Sciatic nerve (tissue), 2 donors: Measurements from ENCODE around the gene FGGY. TPM values are rescaled to one million over a fixed set of nuclear protein-coding genes. Genes with fewer than 3 reads are reported as not detected.

ENCODE experiments used
- ATAC-seq: fragments of 200-7000 bp; cut with Tn5 transposase; one replicate; pipeline ENCODE4 v1.9.1; 2020; ENCODE audit warnings: mild to moderate bottlenecking, moderate library complexity
- DNase-seq: peaks from one replicate; pipeline ENCODE4 v3.0.0-alpha.2; 2020; ENCODE audit warnings: low spot score
- intact Hi-C: fragments of 100-400 bp; cut with DNase I; formaldehyde crosslinking; loops from one replicate; pipeline ENCODE4 v1.14.2; 2022
- microRNA-seq: library from miRNA; unstranded; fragments of <30 nt; microRNA quantifications from one replicate; pipeline ENCODE4 v1.2.0, GENCODE V29; 2020
- total RNA-seq: library from RNA; stranded (reverse); fragmentation: NEBNext Ultra II Directional; extraction: Animal tissue kit (Norgen Biotek cat#: 25700); gene quantifications from one replicate; pipeline ENCODE4 v1.2.1, GENCODE V29; 2021
- donor health status: DM: no; HTN: no; CAD: no.
- donor health status: DM: no; HTN: no; CAD: no.

FGGY gene
- total RNA-seq, 1 donor from 2014 or later = 41.1 TPM

DNA sequence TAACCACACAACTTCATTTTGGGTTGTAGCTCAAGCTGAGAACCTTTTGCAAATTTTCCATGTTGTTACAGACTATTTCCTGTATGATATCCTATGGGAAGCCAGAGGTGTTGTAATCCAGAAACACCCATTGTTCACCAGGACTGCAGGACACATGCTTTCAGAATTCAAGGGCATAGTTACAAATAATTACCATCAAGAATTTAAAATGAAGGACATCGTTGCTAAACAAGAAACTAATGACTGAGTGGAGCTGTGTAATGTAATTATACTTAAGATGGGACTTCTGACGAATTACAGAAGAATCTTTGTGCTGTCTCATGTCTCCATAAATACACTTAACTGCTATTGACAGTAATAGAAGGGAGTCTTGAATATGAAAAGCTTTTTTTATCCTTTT lies 470.2 kb downstream of the FGGY start:
- no peak for ATAC-seq
- intact Hi-C loops = no loop called here
- DNase-seq = no peak

- ATAC-seq = no peak
- intact Hi-C loops = no loop called here
- DNase-seq = no peak
Observed at GRCh38 chr1:59768792-59769735, 472.2 kb downstream of the FGGY start.

- ATAC-seq (no peak), DNase-seq (no peak)
- intact Hi-C loops = no loop called here
Observed at GRCh38 chr1:59769736-59770095, 472.8 kb downstream of the FGGY start.

DNA sequence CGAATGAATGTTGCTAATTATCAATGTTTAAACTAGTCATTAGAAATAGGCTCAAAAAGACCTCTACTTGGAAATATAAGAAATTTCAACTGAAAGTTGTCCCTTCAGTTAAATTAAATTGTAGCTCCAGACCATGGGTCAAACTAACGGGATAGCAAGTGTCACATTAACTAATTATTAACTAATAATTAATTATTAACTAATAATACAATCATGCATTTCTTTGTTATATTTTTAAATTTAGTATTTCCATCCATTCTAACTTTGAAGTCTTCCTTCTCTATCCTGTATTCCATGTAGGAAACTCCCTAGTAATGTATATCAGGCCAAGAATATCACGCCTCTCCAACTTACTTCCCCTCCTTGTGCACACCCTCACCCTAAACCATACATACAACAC lies 474.5 kb downstream of the FGGY start:
- ATAC-seq = no peak
- intact Hi-C loops = no loop called here
- no peak for DNase-seq

- intact Hi-C loops = no loop called here
- DNase-seq (no peak), ATAC-seq (no peak)
Observed at GRCh38 chr1:59775480-59775879, 478.6 kb downstream of the FGGY start.

- DNase-seq = no peak
- intact Hi-C loops = no loop called here
- ATAC-seq = no peak
Observed at GRCh38 chr1:59776960-59777852, 480.3 kb downstream of the FGGY start.

GRCh38 chr1:59779949-59780348 lies 483.1 kb downstream of the FGGY start:
- ATAC-seq (no peak), DNase-seq (no peak)
- intact Hi-C loops = no loop called here

- no peak for DNase-seq
- no peak for ATAC-seq
- intact Hi-C loops = no loop called here
Observed at GRCh38 chr1:59788825-59789224, 491.9 kb downstream of the FGGY start.

GRCh38 chr1:59798600-59798999 lies 501.7 kb downstream of the FGGY start:
- intact Hi-C loops = no loop called here
- no peak for DNase-seq
- no peak for ATAC-seq

DNA sequence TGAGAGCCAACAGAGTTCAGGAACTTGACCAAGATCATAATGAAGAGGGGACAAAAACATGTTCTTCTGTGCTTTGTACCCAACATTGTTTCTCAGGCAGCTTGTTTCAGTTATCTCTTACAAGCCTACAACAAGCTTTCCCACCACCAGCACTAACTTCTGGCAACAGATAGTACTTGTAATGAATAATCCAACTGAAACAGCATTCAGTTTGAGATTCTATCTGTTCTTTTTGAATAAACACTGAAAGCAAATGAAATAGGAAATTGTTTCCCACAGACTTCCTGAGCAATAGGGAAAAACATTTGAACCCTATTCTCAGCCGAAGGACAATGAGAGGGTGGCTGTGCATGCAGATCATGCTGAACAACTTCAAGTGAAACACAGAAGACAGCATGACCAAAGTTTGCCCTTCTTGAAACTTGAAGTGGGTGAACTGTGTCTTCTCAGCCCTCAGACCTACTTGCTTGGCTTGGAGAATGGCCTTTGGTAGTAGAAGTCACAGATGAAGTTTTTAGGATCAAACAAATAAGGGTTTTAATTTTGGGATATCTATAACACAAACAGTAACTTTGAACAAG lies 506.7 kb downstream of the FGGY start:
- ATAC-seq (no peak), DNase-seq (no peak)

GRCh38 chr1:59804301-59804700 lies 507.4 kb downstream of the FGGY start:
- ATAC-seq (no peak), DNase-seq (no peak)
- intact Hi-C loops = no loop called here

More for the DNA sequence above, 506.7 kb downstream of the FGGY start:
- intact Hi-C loops = no loop called here

GRCh38 chr1:59805554-59805953 lies 508.7 kb downstream of the FGGY start:
- DNase-seq = no peak
- intact Hi-C loops = no loop called here
- no peak for ATAC-seq

Small RNA genes within 50 kb of the gene (microRNA-seq; reads per million reads assigned to microRNA genes)
- gene MIR4711 = not detected
